Measurements from ENCODE around the gene HSBP1.

The HSBP1 gene

GRCh38 chr16:83863682-83864081, 55.9 kb downstream of the HSBP1 start:
- no peak overlapping the region for H3K4me3 ChIP-seq (ENCODE audit: low read length in 2 of 2)
- H3K4me1 ChIP-seq (ENCODE audit: control insufficient read depth in 2 of 2, insufficient read depth in 2 of 2, low read length in 2 of 2) = no peaks in the 10 kb centered on the region
- H3K27me3 ChIP-seq (ENCODE audit: control insufficient read depth in 2 of 2, insufficient read depth in 2 of 2, low read length in 2 of 2) = no peaks in the 10 kb centered on the region
- no peak overlapping the region for H3K27ac ChIP-seq (ENCODE audit: low read depth in 2 of 2, low read length in 2 of 2)
- H3K9me3 ChIP-seq (ENCODE audit: control insufficient read depth in 2 of 2, low read length in 2 of 2) = no peaks in the 10 kb centered on the region
- no peak overlapping the region for H3K9ac ChIP-seq (ENCODE audit: low read depth in 1 of 2, low read length in 2 of 2)
- H3K36me3 ChIP-seq (ENCODE audit: control insufficient read depth in 2 of 2, insufficient read depth in 2 of 2, low read length in 2 of 2) = no peaks in the 10 kb centered on the region

Measured in mucosa of rectum (tissue), 2 donors.